MM.1S (cell line): ENCODE results near the gene TNFRSF25.
"Not testable (repeated sequence)": the region's sequence is repeated elsewhere in the genome, so short reads cannot be mapped to it uniquely, and the experiment has no call there.

Experiments
- DNase-seq: peaks from one replicate; pipeline ENCODE4 v3.0.0-alpha.2; 2015
- H2AFZ ChIP-seq: fragments of 300-600 bp; sonication (generic); 2 replicates; pipeline ENCODE4 v1.6.0; 2016; ENCODE audit warnings: antibody characterized with exemption, low read length
- H3F3A ChIP-seq: fragments of 300-600 bp; sonication (generic); 2 replicates; pipeline ENCODE4 v1.6.1; 2016; ENCODE audit warnings: mild to moderate bottlenecking, antibody characterized with exemption, low read length, moderate library complexity, mixed read lengths; ENCODE audit not compliant: insufficient read depth
- H3K27ac ChIP-seq: fragments of 300-600 bp; sonication (generic); 2 replicates; pipeline ENCODE4 v1.5.1; 2016; ENCODE audit warnings: mild to moderate bottlenecking, low read length
- H3K27me3 ChIP-seq: fragments of 300-600 bp; sonication (generic); replicated peaks from 2 replicates; pipeline ENCODE4 v1.6.0; 2016; ENCODE audit warnings: low read length; ENCODE audit not compliant: insufficient read depth
- H3K36me3 ChIP-seq: fragments of 300-600 bp; sonication (generic); replicated peaks from 2 replicates; pipeline ENCODE4 v1.6.1; 2016; ENCODE audit warnings: mild to moderate bottlenecking, low read length, mixed read lengths; ENCODE audit not compliant: insufficient read depth
- H3K4me1 ChIP-seq: fragments of 300-600 bp; sonication (generic); 2 replicates; pipeline ENCODE4 v1.6.1; 2016; ENCODE audit warnings: low read length, mixed read lengths
- H3K4me2 ChIP-seq: fragments of 300-600 bp; sonication (generic); 2 replicates; pipeline ENCODE4 v1.6.0; 2016; ENCODE audit warnings: low read depth, low read length
- H3K4me3 ChIP-seq: fragments of 300-600 bp; sonication (generic); 2 replicates; pipeline ENCODE4 v1.5.1; 2016; ENCODE audit warnings: low read length, mixed read lengths
- H3K79me2 ChIP-seq: fragments of 300-600 bp; sonication (generic); 2 replicates; pipeline ENCODE4 v1.6.1; 2016; ENCODE audit warnings: mixed run types, low read length, mixed read lengths
- H3K9ac ChIP-seq: fragments of 300-600 bp; sonication (generic); 2 replicates; pipeline ENCODE4 v1.6.1; 2016; ENCODE audit warnings: low read length, mixed read lengths
- H3K9me2 ChIP-seq: fragments of 300-600 bp; sonication (generic); replicated peaks from 2 replicates; pipeline ENCODE4 v1.6.1; 2016; ENCODE audit warnings: mild to moderate bottlenecking, low read length, mixed read lengths; ENCODE audit not compliant: insufficient read depth
- H3K9me3 ChIP-seq: fragments of 300-600 bp; sonication (generic); replicated peaks from 2 replicates; pipeline ENCODE4 v1.6.1; 2016; ENCODE audit warnings: mild to moderate bottlenecking, low read length, mixed read lengths; ENCODE audit not compliant: insufficient read depth
- H4K20me1 ChIP-seq: fragments of 300-600 bp; sonication (generic); 2 replicates; pipeline ENCODE4 v1.6.1; 2016; ENCODE audit warnings: mild to moderate bottlenecking, low read length, moderate library complexity, mixed read lengths; ENCODE audit not compliant: insufficient read depth
- EZH2 ChIP-seq: fragments of 300-600 bp; sonication (generic); optimal IDR thresholded peaks from 2 replicates; pipeline ENCODE3; 2017; ENCODE audit warnings: low read depth, mild to moderate bottlenecking, antibody characterized with exemption, low read length, mixed read lengths
- EZH2phosphoT487 ChIP-seq: fragments of 300-600 bp; sonication (generic); IDR thresholded peaks from 2 replicates; pipeline ENCODE4 v1.6.1; 2018; ENCODE audit warnings: antibody characterized with exemption, low read length
- TF ChIP-seq, protein P1 (sequence below): fragments of 300-600 bp; sonication (generic); IDR thresholded peaks from 2 replicates; pipeline ENCODE4 v1.5.1; 2016; ENCODE audit warnings: antibody characterized with exemption, low read length, mixed read lengths

Gene TNFRSF25

GRCh38 chr1:6495041-6495441, 29.1 kb upstream of the TNFRSF25 start:
- Histone ChIP-seq H2AFZ (no peak overlapping the region), H3K9ac (no peak overlapping the region), H3K36me3 (no peaks in the 10 kb centered on the region), H3K27me3 (peaks cover 49% of the 10 kb centered on the region), H3K4me1 (peaks cover 3% of the 10 kb centered on the region; the same call in 1 of the 2 replicates), H3K4me2 (no peak overlapping the region), H3K9me2 (no peaks in the 10 kb centered on the region), H3K79me2 (no peaks in the 10 kb centered on the region), H3F3A (no peaks in the 10 kb centered on the region), H3K27ac (no peak overlapping the region), H3K4me3 (no peak overlapping the region), H3K9me3 (no peaks in the 10 kb centered on the region), H4K20me1 (no peaks in the 10 kb centered on the region)
- TF ChIP-seq EZH2 (no peak), EZH2phosphoT487 (no peak)
- TF ChIP-seq, protein P1, sequence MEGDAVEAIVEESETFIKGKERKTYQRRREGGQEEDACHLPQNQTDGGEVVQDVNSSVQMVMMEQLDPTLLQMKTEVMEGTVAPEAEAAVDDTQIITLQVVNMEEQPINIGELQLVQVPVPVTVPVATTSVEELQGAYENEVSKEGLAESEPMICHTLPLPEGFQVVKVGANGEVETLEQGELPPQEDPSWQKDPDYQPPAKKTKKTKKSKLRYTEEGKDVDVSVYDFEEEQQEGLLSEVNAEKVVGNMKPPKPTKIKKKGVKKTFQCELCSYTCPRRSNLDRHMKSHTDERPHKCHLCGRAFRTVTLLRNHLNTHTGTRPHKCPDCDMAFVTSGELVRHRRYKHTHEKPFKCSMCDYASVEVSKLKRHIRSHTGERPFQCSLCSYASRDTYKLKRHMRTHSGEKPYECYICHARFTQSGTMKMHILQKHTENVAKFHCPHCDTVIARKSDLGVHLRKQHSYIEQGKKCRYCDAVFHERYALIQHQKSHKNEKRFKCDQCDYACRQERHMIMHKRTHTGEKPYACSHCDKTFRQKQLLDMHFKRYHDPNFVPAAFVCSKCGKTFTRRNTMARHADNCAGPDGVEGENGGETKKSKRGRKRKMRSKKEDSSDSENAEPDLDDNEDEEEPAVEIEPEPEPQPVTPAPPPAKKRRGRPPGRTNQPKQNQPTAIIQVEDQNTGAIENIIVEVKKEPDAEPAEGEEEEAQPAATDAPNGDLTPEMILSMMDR: no peak
- no peak for DNase-seq

- Histone ChIP-seq H3K27ac (no peak overlapping the region), H3K79me2 (no peaks in the 10 kb centered on the region), H3K4me1 (peaks cover 3% of the 10 kb centered on the region; the same call in 1 of the 2 replicates), H3K9me2 (no peaks in the 10 kb centered on the region), H3K27me3 (peaks cover 45% of the 10 kb centered on the region), H4K20me1 (no peaks in the 10 kb centered on the region), H3F3A (no peaks in the 10 kb centered on the region), H3K9me3 (no peaks in the 10 kb centered on the region), H3K4me3 (no peak overlapping the region), H3K36me3 (no peaks in the 10 kb centered on the region), H3K9ac (no peak overlapping the region), H2AFZ (no peak overlapping the region), H3K4me2 (no peak overlapping the region)
- TF ChIP-seq EZH2phosphoT487 (no peak), EZH2 (no peak)
- TF ChIP-seq, protein P1: no peak
- no peak for DNase-seq
Observed at GRCh38 chr1:6494627-6495026, 28.7 kb upstream of the TNFRSF25 start.

DNA sequence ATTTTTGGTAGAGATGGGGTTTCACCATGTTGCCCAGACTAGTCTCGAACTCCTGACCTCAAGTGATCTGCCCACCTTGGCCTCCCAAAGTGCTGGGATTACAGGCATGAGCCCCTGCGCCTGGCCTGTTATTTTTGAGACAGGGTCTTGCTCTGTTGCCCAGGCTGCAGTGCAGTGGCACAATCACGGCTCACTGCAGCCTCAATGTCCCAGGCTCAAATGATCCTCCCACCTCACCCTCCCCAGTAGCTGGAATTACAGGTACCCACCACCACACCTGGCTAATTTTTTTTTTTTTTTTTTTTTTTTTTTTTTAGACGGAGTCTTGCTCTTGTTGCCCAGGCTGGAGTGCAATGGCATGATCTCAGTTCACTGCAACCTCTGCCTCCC, 27.9 kb upstream of the TNFRSF25 start:
- H3K27me3 ChIP-seq: peaks cover 38% of the 10 kb centered on the region
- H3F3A ChIP-seq, H3K9ac ChIP-seq, H3K36me3 ChIP-seq, H4K20me1 ChIP-seq, DNase-seq, H3K4me1 ChIP-seq, H3K4me2 ChIP-seq, H3K4me3 ChIP-seq, H3K9me3 ChIP-seq, H3K27ac ChIP-seq, H2AFZ ChIP-seq, H3K9me2 ChIP-seq, H3K79me2 ChIP-seq: not testable (repeated sequence)

DNA sequence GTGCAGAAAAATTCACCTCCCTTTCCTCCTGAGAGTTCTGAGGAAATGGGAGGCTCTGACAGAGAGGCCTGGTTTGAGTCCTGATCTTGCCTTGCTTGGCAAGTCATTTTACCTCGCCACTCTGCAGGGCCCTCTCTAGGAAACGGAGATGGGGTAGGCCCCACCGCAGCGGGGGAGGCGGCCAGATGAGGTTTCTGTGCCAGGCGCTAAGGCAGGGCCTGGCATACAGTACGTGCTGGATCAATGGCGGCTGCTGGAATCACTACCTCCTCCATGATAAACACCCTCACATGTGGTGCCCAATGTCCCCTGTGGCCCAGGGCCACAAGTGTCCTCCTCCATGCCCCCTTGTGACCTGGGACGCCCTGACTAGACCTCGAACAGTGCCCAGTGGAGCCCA, 26.0 kb upstream of the TNFRSF25 start:
- Histone ChIP-seq H3K27me3 (peaks cover 31% of the 10 kb centered on the region), H3K9me2 (no peaks in the 10 kb centered on the region), H3K4me3 (no peak overlapping the region), H3K79me2 (no peaks in the 10 kb centered on the region), H3K27ac (no peak overlapping the region), H3K4me1 (peaks cover 3% of the 10 kb centered on the region; the same call in 1 of the 2 replicates), H3K9me3 (no peaks in the 10 kb centered on the region), H3K36me3 (no peaks in the 10 kb centered on the region), H2AFZ (no peak overlapping the region), H3K9ac (no peak overlapping the region), H3F3A (no peaks in the 10 kb centered on the region), H3K4me2 (no peak overlapping the region), H4K20me1 (no peaks in the 10 kb centered on the region)
- TF ChIP-seq, protein P1: no peak
- TF ChIP-seq EZH2phosphoT487: no peak
- no peak for TF ChIP-seq EZH2
- no peak for DNase-seq
